Measurements from ENCODE around the gene TOR1A.
"Not testable (repeated sequence)": the region's sequence is repeated elsewhere in the genome, so short reads cannot be mapped to it uniquely, and the experiment has no call there.

TOR1A gene

DNA sequence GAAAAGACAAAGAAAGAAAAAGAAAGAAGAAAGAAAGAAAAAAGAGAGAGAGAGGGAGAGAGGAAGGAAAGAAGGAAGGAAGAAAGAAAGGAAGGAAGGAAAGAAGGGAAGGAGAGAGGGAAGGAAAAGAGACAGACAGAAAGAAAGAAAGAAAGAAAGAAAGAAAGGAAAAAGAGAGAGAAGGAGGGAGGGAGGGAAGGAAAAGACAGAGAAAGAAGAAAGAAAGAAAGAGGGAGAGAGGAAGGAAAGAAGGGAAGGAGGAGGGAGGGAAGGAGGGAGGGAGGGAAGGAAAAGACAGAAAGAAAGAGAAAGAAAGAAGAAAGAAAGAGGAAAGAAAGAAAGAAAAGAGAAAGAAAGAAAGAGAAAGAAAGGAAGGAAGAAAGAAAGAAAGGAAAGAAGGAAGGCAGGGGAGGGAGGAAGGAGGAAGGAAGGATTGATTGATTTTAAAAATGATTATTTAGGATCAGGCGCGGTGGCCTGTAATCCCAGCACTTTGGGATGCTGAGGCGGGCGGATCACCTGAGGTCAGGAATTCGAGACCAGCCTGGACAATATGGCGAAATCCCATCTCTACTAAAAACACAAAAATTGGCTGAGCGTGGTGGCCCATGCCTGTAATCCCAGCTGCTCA lies 44.3 kb downstream of the TOR1A start:
- no peak for DNase-seq

DNA sequence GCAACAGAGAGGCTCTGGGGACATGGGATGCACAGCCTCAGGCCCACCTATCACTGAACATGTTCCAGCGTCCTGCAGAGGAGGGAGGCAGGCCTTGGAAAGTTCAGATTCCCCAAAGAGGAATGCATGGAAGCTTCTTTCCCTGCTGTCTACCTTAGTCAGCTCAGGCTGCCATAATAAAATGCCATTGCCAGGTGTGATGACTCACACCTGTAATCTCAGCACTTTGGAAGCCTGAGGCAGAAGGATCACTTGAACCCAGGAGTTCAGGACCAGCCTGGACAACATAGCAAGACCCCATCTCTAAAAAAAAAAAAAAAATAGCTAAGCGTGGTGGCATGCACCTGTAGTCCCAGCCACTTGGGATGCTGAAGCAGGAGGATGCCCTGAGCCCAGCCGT lies 45.5 kb downstream of the TOR1A start:
- no peak for DNase-seq

- no peak for DNase-seq
These were observed 46.2 kb downstream of the TOR1A start for GRCh38 chr9:129777769-129778130.

GRCh38 chr9:129776938-129777768 lies 46.8 kb downstream of the TOR1A start:
- DNase-seq = peak; percentile 11

GRCh38 chr9:129776566-129776937 lies 47.4 kb downstream of the TOR1A start:
- DNase-seq = no peak

- DNase-seq = not testable (repeated sequence)
These were observed 47.8 kb downstream of the TOR1A start for GRCh38 chr9:129776096-129776495.

DNA sequence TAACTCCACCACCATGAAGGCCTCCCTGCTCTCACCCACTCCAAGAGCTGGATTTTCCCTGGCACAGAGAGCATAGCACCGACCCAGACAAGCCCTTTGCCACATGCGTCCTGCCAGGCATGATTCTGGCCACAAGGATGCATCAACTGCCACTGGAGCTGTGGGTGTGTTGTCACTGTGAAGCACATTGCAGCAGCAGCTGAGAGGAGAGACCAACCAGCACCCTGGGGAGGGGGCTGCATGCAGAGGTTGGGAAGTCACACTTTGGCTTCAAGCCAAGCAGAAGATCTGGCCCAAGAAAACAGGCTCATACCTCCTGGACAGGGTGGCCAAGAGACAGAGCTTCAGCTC lies 48.5 kb downstream of the TOR1A start:
- no peak for DNase-seq

GRCh38 chr9:129774791-129775447 lies 49.0 kb downstream of the TOR1A start:
- no peak for DNase-seq

DNA sequence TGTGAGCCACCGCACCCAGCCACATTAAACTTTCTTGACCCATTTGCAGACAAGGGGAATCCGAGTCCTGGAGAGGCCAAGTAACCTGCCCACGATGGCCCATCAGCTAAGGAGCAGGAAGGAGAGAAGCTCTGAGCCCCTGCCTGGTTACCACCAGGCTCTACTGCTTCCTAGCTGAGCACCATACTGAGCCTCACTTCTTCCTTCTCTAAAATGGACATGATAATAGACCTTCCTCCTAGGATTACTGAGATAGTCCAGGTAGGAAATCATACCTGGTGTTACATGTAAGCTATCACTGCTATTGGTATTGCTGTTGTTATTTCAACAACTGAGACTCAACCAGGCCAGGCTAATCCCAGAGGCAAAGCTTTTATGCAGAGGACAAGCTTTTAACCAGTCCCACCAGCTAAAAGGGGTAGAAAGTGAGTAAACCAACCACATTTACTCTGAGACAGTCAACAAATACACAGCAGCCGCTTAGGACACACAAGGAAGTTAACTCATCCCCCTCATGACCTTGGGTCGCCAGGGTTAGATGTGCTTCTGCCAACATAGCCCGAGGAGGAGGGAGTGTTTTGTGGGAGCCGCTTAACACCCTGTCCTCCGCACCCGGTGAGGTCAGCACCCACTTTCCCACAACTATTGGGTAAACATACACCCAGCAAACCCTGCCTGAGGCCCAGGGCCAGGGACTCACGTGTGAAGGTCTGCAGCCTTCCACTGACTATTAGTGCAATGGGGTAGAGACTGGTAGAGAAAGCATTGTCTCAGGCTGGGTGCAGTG lies 50.5 kb downstream of the TOR1A start:
- no peak for DNase-seq

DNA sequence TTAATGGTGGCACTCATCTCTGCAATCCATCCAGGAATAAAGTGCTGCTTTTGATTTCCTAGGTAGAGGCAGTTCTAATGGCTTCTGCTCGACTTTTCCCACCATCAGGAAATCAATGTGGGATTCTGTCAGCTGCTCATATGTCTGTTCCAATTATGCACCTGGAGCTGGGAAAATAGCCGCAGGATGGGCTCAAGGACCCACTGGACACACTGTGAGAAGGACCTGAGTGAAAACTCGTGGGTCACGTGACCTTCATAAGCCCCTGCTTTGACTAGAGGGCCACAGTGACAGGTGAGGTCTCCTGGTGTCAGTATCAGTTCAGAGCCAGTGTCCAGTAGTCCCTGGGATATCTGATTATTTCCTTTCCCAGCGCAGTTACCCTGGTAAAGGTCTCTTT lies 53.2 kb downstream of the TOR1A start:
- DNase-seq = no peak

GRCh38 chr9:129769669-129770068 lies 54.3 kb downstream of the TOR1A start:
- no peak for DNase-seq

DNA sequence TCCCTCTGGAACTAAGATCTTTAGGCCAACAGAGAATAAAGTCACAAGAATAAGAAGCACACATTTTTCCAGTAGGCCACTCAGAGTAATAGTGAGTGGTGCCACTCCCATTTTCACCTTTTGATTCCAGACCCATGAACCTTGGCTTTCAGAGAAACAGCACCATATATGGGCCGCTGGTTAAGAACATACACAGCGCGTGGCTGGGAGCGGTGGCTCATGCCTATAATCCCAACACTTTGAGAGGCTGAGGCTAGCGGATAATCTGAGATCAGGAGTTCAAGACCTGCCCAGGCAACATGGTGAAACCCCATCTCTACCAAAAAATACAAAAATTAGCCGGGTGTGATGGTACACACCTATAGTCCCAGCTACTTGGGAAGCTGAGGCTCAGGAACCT lies 55.5 kb downstream of the TOR1A start:
- no peak for DNase-seq

DNA sequence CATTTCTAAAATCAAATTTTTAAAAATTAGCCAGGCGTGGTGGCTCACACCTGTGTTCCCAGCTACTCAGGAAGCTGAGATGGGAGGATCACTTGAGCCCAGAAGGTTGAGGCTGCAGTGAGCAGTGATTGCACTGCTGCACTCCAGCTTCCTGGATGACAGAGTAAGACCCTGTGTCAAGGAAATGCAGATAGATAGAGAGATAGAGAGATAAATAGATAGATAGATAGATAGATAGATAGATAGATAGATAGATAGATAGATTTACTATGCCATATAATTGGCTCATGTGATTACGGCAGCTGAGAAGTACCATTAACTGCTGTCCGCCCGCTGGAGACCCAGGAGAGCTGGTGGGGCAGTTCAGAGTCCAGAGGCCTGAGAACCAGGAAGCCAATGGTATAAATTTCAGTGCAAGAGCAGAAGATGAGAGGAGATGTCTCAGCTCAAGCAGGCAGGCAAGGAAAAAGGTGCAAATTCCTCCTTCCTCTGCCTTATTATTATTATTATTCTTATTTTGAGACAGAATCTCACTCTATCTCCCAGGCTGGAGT lies 58.1 kb downstream of the TOR1A start:
- no peak for DNase-seq

GRCh38 chr9:129762985-129763926 lies 60.7 kb downstream of the TOR1A start:
- no peak for DNase-seq
